IMR-90 (cell line): ENCODE data around the gene ACOXL. TPM values are rescaled to one million over a fixed set of nuclear protein-coding genes. Genes with fewer than 3 reads are reported as not detected.

Source experiments
- ATAC-seq: fragments of 200-7000 bp; cut with Tn5 transposase; 2 replicates; pipeline ENCODE4 v1.9.1; 2020; ENCODE audit warnings: low read depth, mild to moderate bottlenecking, moderate library complexity
- BruUV-seq: library from RNA; stranded (reverse); fragments of 400-500 nt; replicated peaks from 2 replicates; lab custom pipeline; 2021; lab: Mats Ljungman, UMichigan
- CTCF ChIA-PET: fragments of 300-600 bp; formaldehyde crosslinking; extraction: SDS; loops from one replicate; lab custom pipeline; 2021; ENCODE audit warnings: antibody characterized with exemption; lab: Yijun Ruan, JAX
- POLR2A ChIA-PET: fragments of 300-600 bp; sonication (Branson Sonifier 250); formaldehyde crosslinking; loops from one replicate; lab custom pipeline; 2022; ENCODE audit warnings: antibody characterized with exemption; ENCODE audit not compliant: unreplicated experiment; lab: Charles Lee
- DNase-seq: peaks from one replicate; pipeline ENCODE4 v3.0.0; 2013
- H2AFZ ChIP-seq: replicated peaks from 2 replicates; pipeline ENCODE3; 2013; ENCODE audit warnings: low read length, mild to moderate bottlenecking; ENCODE audit not compliant: poor library complexity
- H2AK5ac ChIP-seq: 2 replicates; pipeline ENCODE4 v1.6.1; 2013; ENCODE audit warnings: low read depth, low read length, inconsistent platforms
- H2AK9ac ChIP-seq: replicated peaks from 2 replicates; pipeline ENCODE3; 2013; ENCODE audit warnings: mild to moderate bottlenecking, low read depth, low read length, moderate library complexity; ENCODE audit not compliant: poor library complexity
- H2BK120ac ChIP-seq: 2 replicates; pipeline ENCODE4 v1.6.1; 2013; ENCODE audit warnings: low read depth, low read length, inconsistent platforms
- H2BK15ac ChIP-seq: 3 replicates; pipeline ENCODE4 v1.6.1; 2013; ENCODE audit warnings: low read depth, low read length, inconsistent platforms
- H2BK20ac ChIP-seq: 2 replicates; pipeline ENCODE4 v1.6.1; 2013; ENCODE audit warnings: low read depth, mild to moderate bottlenecking, inconsistent platforms, low read length, moderate library complexity
- H2BK5ac ChIP-seq: 2 replicates; pipeline ENCODE4 v1.6.1; 2013; ENCODE audit warnings: mild to moderate bottlenecking, low read depth, low read length, inconsistent platforms; ENCODE audit not compliant: poor library complexity, severe bottlenecking
- H3K14ac ChIP-seq: replicated peaks from 2 replicates; pipeline ENCODE4 v1.6.1; 2013; ENCODE audit warnings: low read depth, low read length, inconsistent platforms
- H3K18ac ChIP-seq: 2 replicates; pipeline ENCODE4 v1.6.1; 2013; ENCODE audit warnings: low read depth, low read length, control low read depth
- H3K23ac ChIP-seq: 2 replicates; pipeline ENCODE4 v1.6.1; 2013; ENCODE audit warnings: low read depth, low read length, inconsistent platforms
- H3K27ac ChIP-seq: 2 replicates; pipeline ENCODE4 v1.5.1; 2013; ENCODE audit warnings: mild to moderate bottlenecking, control low read depth, low read length; ENCODE audit not compliant: insufficient read depth
- H3K27me3 ChIP-seq: 2 replicates; pipeline ENCODE4 v1.6.1; 2013; ENCODE audit warnings: low read length; ENCODE audit not compliant: control insufficient read depth, insufficient read depth
- H3K36me3 ChIP-seq: 2 replicates; pipeline ENCODE4 v1.6.1; 2013; ENCODE audit warnings: low read length, mixed read lengths; ENCODE audit not compliant: control insufficient read depth, insufficient read depth
- H3K4ac ChIP-seq: 2 replicates; pipeline ENCODE4 v1.6.1; 2013; ENCODE audit warnings: low read depth, low read length, inconsistent platforms
- H3K4me1 ChIP-seq: 2 replicates; pipeline ENCODE4 v1.6.1; 2013; ENCODE audit warnings: low read length, mixed read lengths; ENCODE audit not compliant: control insufficient read depth, insufficient read depth
- H3K4me2 ChIP-seq: 2 replicates; pipeline ENCODE4 v1.6.1; 2013; ENCODE audit warnings: low read depth, mild to moderate bottlenecking, control low read depth, low read length, moderate library complexity
- H3K4me3 ChIP-seq: 2 replicates; pipeline ENCODE4 v1.5.1; 2013; ENCODE audit warnings: low read depth, mild to moderate bottlenecking, control low read depth, low read length, moderate library complexity; ENCODE audit not compliant: insufficient read depth
- H3K56ac ChIP-seq: 2 replicates; pipeline ENCODE4 v1.6.1; 2013; ENCODE audit warnings: low read length, inconsistent platforms; ENCODE audit not compliant: insufficient read depth; ENCODE audit errors: extremely low read depth
- H3K79me1 ChIP-seq, 2 experiments: 2 replicates each; pipeline ENCODE4 v1.6.1; 2013; ENCODE audit warnings: low read length in 2 of 2, inconsistent platforms in 1 of 2, low read depth in 1 of 2
- H3K9ac ChIP-seq: 2 replicates; pipeline ENCODE4 v1.6.1; 2013; ENCODE audit warnings: low read depth, low read length, control low read depth
- H3K9me1 ChIP-seq: 2 replicates; pipeline ENCODE4 v1.6.1; 2013; ENCODE audit warnings: low read length, inconsistent platforms; ENCODE audit not compliant: insufficient read depth
- H3K9me3 ChIP-seq: 2 replicates; pipeline ENCODE4 v1.6.1; 2013; ENCODE audit warnings: low read length; ENCODE audit not compliant: control insufficient read depth, insufficient read depth
- H4K20me1 ChIP-seq: 2 replicates; pipeline ENCODE4 v1.6.1; 2013; ENCODE audit warnings: low read length, inconsistent platforms; ENCODE audit not compliant: insufficient read depth
- H4K5ac ChIP-seq: 2 replicates; pipeline ENCODE4 v1.6.1; 2013; ENCODE audit warnings: mild to moderate bottlenecking, low read depth, low read length, control low read depth
- H4K8ac ChIP-seq, 2 experiments: 2 replicates each; pipeline ENCODE4 v1.6.1; 2013; ENCODE audit warnings: low read depth in 2 of 2, low read length in 2 of 2, control low read depth in 1 of 2, inconsistent platforms in 1 of 2
- H4K91ac ChIP-seq: 2 replicates; pipeline ENCODE4 v1.6.1; 2013; ENCODE audit warnings: low read depth, low read length, inconsistent platforms; ENCODE audit not compliant: insufficient read depth
- FOS ChIP-seq: fragments of 150-350 bp; IDR thresholded peaks from 2 replicates; pipeline ENCODE4 v1.6.1; 2016; ENCODE audit warnings: low read depth, low read length
- RFX5 ChIP-seq: IDR thresholded peaks from 2 replicates; pipeline ENCODE4 v1.8.0; 2012; ENCODE audit warnings: low read depth, mild to moderate bottlenecking, low read length, moderate library complexity
- SMC3 ChIP-seq: fragments of 150-350 bp; IDR thresholded peaks from 2 replicates; pipeline ENCODE4 v1.6.1; 2016; ENCODE audit warnings: low read depth, mild to moderate bottlenecking, antibody characterized with exemption, low read length, moderate library complexity
- WGBS, 2 experiments: methylation state at CpG; one replicate each; pipeline versions ENCODE4 v1.1.5 to v1.1.7; 2013; ENCODE audit warnings: missing lambda C conversion rate in 2 of 2; ENCODE audit not compliant: insufficient read length in 1 of 2; ENCODE audit errors: extremely low coverage in 2 of 2; 5-methylcytosine and 5-hydroxymethylcytosine counted together
- dilution Hi-C: fragments of 300-500 bp; cut with HindIII; formaldehyde crosslinking; loops from one replicate; pipeline ENCODE4 v1.14.3; 2018; ENCODE audit warnings: low sequenced_read_pairs; ENCODE audit not compliant: unreplicated experiment
- in situ Hi-C: fragments of 300-500 bp; cut with MboI; formaldehyde crosslinking; loops from 3 replicates; pipeline ENCODE4 v1.14.3; 2019; ENCODE audit warnings: low sequenced_read_pairs, inconsistent platforms, mixed read lengths
- intact Hi-C: fragments of 100-400 bp; cut with micrococcal nuclease; formaldehyde crosslinking; loops from 2 replicates; pipeline ENCODE4 v1.10.0; 2022
- polyA plus RNA-seq, 3 experiments: library from polyadenylated mRNA; depleted of rRNA; stranded (reverse); fragments of >200 nt; gene quantifications; 2 replicates each; pipeline ENCODE4 v1.2.3, GENCODE V29; 2012; ENCODE audit warnings: low replicate concordance in 1 of 3
- total RNA-seq: library from RNA; depleted of rRNA; stranded (reverse); fragments of >200 nt; gene quantifications from 2 replicates; pipeline ENCODE4 v1.2.3, GENCODE V29; 2012

ACOXL gene
- total and polyA plus RNA-seq, 2 of the 4 experiments (the other 2 are of a cell fraction) = not detected

- no peak overlapping the region for H2AFZ ChIP-seq
- no peak overlapping the region for H4K5ac ChIP-seq
- no peak for TF ChIP-seq RFX5
- no peak for TF ChIP-seq FOS
- TF ChIP-seq SMC3 = no peak
- H3K27ac ChIP-seq = no peak overlapping the region
- WGBS, 2 experiments = 88% methylated on average over 4 of the region's 10 CpGs; no CpG with 5 or more reads in 1 of the 2 experiments
- H3K23ac ChIP-seq = no peak overlapping the region
- no peak overlapping the region for H2AK5ac ChIP-seq
- H4K91ac ChIP-seq = no peak overlapping the region
- H3K4me2 ChIP-seq = no peak overlapping the region
- H3K4ac ChIP-seq = no peak overlapping the region
- no peak overlapping the region for H2BK20ac ChIP-seq
- H3K18ac ChIP-seq = no peak overlapping the region
- no peaks in the 10 kb centered on the region for H3K9me1 ChIP-seq
- no peak overlapping the region for H3K9ac ChIP-seq
- H3K14ac ChIP-seq = no peak overlapping the region
- H3K4me1 ChIP-seq = no peaks in the 10 kb centered on the region
- in situ Hi-C loops (no loop called here), dilution Hi-C loops (no loop called here), intact Hi-C loops (no loop called here)
- BruUV-seq = no TSS peak
- no peaks in the 10 kb centered on the region for H3K9me3 ChIP-seq
- DNase-seq (no peak), ATAC-seq (no peak)
- no peak overlapping the region for H2BK120ac ChIP-seq
- H2AK9ac ChIP-seq = no peak overlapping the region
- no peak overlapping the region for H3K4me3 ChIP-seq
- ChIA-PET CTCF (no interaction called here), POLR2A (no interaction called here)
- H2BK5ac ChIP-seq = no peak overlapping the region
- no peak overlapping the region for H4K8ac ChIP-seq
- H3K79me1 ChIP-seq = no peaks in the 10 kb centered on the region
- H3K27me3 ChIP-seq = no peaks in the 10 kb centered on the region; the same call in 1 of the 2 replicates
- H3K56ac ChIP-seq = no peak overlapping the region
- H2BK15ac ChIP-seq = no peak overlapping the region
- peaks cover 3% of the 10 kb centered on the region; the same call in 1 of the 2 replicates for H4K20me1 ChIP-seq
- H3K36me3 ChIP-seq = peaks cover 5% of the 10 kb centered on the region
Measured at GRCh38 chr2:111143107-111143842, 410.9 kb downstream of the ACOXL start.
